ENCODE results near the gene IKZF3.

DNA sequence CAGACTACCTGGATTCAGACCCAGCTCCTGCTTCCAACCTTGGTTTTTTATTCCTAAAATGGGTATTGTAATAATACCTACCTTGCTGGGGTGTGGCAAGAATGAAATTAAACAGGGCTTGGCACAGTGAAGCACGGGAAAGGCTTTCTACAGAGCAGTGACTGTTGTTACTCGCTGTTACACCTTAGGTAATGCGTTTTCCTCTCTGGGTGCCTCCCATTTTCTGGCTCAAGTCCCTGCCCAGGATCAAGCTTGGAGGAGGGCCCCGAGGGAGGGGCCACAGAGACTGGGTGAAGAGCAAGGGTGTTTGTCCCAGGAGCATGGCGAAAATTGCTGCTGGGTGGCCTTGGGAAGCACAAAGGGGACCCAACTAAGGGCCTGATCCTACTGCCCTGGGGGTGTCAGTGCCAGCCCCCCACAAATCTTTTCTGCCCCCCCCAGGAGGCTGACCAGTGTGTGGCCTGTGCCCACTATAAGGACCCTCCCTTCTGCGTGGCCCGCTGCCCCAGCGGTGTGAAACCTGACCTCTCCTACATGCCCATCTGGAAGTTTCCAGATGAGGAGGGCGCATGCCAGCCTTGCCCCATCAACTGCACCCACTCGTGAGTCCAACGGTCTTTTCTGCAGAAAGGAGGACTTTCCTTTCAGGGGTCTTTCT is 147.1 kb downstream of the IKZF3 start:
- TF ChIP-seq, protein P1, sequence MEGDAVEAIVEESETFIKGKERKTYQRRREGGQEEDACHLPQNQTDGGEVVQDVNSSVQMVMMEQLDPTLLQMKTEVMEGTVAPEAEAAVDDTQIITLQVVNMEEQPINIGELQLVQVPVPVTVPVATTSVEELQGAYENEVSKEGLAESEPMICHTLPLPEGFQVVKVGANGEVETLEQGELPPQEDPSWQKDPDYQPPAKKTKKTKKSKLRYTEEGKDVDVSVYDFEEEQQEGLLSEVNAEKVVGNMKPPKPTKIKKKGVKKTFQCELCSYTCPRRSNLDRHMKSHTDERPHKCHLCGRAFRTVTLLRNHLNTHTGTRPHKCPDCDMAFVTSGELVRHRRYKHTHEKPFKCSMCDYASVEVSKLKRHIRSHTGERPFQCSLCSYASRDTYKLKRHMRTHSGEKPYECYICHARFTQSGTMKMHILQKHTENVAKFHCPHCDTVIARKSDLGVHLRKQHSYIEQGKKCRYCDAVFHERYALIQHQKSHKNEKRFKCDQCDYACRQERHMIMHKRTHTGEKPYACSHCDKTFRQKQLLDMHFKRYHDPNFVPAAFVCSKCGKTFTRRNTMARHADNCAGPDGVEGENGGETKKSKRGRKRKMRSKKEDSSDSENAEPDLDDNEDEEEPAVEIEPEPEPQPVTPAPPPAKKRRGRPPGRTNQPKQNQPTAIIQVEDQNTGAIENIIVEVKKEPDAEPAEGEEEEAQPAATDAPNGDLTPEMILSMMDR (conservative IDR thresholded peaks at IDR 0.05; ENCODE audit: low read depth, low read length): no peak
- TF ChIP-seq EZH2 (IDR thresholded peaks at IDR 0.05; ENCODE audit: low read length, unreplicated experiment): no peak
- TF ChIP-seq EZH2phosphoT487 (IDR thresholded peaks at IDR 0.05; ENCODE audit: borderline replicate concordance, low read length): no peak
